NCI-H524 treated with DMSO at 0.1 percent for 48 hours (cell line): ENCODE results near the gene SMAP2.
"Not testable (repeated sequence)": the region's sequence is repeated elsewhere in the genome, so short reads cannot be mapped to it uniquely, and the experiment has no call there.

Experiments used
- DNase-seq: peaks from one replicate; lab custom pipeline; 2025; lab: John Stamatoyannopoulos, UW

Gene SMAP2

DNA sequence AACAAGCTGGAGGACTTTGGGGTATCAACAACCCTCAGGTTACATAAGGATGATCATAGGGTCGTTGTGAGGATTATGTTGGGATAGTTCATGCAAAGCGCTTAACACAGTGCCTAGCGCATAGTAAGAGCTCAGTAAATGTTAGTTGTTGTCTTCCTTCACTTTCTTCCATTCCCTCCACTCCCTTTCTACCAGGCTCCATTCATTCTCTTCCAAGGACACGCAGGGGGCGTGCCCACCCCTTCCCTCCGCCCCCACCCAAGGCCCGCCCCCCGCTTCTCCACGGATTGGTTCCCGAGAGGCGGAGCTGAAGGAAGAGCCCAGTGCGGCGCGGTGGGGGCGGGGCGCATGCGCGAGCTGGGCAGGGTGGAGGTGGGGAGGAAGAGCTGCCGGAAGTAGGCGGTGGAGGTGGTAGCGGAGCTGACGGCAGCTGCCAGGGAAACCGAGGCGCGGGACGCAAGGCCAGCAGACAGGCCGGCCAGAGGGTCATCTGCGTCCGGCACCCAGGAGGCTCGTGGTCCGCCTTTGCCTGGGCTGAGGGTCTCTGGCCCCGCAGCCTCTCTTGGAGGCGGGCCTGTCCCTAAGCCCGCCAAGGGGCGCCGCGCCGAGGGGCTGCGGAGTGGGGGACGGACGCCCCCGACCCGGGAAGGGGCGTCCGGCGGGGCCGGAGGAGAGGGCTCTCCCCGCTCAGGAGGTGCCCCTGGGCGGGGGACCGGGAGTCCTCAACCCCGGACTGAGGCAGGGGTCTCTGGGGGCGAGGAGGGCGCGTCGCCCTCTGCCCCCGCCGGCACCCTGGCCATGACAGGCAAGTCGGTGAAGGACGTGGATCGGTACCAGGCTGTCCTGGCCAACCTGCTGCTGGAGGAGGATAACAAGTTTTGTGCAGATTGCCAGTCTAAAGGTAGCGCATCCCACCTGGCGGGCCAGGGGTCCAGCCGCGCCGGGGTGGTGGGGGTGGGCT, at the start of gene SMAP2:
Gene SMAP2, plus strand, starts transcription at position 405 of the 961 bp plus-strand sequence. Its CDS starts 394 bp downstream, at position 799.
- peak; percentile 47 for DNase-seq

DNA sequence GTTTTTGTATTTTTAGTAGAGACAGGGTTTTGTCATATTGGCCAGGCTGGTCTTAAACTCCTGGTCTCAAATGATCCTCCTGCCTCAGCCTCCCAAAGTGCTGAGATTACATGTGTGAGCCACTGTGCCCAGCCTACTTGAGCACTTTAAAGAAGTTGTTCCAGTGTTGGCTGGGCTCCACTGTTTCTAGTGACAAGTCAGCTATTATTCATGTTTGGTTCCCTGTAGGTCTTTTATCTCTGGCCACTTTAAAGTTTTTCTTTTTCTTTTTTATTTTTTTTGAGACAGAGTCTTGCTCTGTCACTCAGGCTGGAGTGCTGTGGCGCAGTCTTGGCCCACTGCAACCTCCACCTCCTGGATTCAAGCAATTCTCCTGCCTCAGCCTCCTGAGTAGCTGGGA, 42.1 kb upstream of the SMAP2 start:
- not testable (repeated sequence) for DNase-seq

DNA sequence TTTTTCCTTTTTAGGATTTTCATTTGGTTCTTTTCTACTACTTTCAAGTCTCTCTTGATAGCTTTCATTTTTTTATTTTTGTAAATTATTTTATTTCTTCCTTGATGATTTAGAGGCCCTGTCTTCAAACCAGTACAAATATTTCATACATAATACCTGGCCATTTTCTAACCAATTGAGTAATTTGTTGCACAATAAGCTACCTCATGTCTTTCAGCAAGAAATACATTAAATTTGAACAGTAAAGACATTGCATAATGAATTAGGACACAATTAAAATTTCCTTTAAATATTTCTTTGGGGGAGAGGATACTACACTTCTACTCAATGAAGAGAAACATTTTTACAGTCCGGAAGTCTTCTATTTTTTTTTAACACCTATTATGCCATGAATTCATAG, 40.8 kb upstream of the SMAP2 start:
- DNase-seq: no peak

DNA sequence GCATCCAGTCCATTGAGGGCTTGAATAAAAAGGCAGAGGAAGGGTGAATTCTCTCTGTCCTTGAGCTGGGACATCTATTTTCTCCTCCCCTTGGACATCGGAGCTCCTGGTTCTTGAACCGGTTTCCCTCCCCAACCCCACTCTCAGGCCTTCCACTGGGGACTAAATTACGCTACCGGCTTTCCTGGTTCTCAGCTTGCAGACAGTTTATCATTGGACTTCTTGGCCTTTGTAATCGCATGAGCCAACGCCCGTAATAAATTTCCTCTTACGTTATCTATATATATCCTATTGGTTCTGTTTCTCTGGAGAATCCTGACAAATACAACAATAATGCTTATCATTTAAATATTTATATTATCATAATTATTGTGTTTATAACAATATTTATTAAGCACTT, 36.1 kb upstream of the SMAP2 start:
- DNase-seq: no peak

DNA sequence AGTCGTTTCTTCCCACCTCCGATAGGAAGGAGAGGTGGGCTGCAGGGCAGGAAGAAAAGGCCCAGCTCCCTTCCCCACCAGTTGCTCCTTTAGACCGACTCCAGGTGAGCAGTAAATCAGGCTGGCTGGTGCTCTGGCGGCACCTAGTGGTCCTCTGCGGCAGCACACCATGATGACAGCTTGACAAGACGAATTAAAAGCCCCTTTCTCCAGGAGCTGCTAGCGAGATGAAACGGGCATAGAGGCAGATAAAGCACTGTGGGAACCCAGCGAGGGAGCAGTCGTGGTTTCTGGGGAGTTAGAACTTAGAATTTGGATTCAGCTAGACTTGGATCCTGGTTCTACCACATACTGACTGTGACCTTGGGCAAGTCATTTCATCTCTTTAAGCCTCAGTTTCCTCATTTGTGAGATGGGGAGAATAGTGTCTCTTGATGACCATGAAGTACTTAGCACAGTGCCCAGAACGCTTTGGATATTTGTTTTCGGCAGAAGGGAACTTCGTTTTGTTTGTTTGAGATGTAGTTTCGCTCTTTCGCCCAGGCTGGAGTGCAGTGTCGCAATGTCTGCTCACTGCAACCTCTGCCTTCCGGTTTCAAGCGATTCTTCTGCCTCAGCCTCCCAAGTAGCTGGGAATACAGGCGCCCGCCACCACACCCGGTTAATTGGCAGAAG, 34.6 kb upstream of the SMAP2 start:
- peak; percentile 16 for DNase-seq

DNA sequence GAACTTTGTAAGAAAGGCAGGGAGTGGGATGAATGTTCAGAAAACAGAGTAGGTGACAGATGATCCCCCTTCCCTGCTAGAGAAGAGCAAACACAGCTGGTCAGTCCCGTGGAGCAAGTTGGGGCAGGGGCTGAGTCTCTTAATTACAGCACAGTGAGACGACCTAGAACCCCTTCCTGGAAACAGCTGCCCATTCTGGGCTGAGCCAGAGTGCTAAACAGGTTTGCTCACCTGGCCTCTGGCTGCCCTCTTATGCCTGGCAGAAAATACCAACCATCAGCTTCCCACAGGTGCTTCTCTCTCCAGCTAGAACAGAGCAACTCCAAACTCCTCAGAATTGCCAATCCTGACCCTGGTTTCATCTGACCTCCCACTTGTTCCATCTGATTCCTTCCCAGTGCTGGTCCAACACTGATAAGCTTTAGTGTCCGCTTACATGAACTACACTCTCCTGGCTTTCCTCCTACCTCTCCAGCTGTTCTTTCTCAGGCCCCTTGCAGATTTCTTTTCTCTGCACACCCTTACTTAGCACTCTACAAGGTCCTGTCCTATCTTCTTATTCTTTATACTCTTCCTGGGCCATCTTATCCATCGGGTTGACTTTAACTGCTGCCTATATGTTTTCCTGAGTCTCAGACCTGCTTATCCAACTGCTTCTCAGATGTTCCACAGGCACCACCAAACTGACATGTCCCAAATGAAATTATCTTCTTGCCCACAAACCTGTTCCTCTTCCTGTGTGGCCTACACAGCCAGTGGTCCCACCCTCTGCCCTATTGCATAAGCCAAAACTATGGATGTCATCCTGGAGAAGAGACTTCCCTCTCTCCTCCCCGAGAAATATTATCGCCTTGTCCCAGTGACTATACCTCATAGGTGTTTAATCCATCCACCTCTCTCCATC, 33.9 kb upstream of the SMAP2 start:
- DNase-seq: no peak

DNA sequence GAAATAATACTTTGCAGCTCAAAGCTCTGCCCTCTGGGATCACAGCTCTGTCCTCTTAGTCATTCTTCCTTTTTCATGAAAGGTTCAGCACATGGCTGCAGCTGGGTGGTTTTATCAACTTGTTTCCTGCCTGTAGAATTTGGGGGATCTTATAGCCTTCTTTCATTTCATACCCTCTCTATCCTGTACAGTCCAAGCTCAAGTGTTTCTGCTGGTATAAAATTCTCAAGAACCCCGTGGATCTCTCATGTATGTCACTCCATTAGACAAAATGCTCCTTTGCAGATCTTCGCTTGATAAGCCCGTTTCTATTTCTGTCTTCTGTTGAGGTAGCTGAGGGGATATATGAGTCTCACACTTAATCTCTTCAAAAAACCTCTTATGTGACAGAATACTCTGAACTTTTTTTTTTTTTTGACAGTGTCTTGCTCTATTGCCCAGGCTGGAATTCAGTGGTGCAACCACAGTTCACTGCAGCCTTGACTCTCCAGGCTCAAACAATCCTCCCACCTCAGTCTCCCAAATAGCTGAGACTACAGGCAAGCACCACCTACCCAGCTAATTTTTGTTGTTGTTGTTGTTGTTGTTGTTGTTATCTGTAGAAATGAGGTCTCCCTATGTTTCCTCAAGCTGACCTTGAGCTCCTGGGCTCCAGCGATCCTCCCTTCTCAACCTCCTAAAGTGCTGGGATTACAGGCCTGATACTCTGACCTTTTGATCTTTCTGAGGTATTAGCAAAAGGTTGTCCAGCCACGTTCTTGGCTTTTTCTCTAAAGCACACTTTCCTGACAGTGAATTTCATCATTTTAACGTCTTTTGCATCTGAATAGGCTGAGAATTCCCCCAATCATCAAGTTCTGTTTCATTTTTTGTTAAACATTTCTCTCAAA, 31.8 kb upstream of the SMAP2 start:
- no peak for DNase-seq

DNA sequence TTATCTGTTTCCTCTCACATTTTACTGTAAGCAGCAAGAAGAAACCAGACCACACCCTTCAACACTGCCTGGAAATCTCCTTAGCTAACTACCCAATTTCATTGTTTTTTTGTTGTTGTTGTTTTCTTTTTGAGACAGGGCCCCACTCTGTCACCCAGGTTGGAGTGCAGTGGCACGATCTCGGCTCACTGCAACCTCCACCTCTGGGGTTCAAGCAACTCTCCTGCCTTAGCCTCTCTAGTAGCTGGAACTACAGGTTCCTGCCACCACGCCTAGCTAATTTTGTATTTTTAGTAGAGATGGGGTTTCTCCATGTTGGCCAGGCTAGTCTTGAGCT, 31.2 kb upstream of the SMAP2 start:
- DNase-seq: not testable (repeated sequence)

DNA sequence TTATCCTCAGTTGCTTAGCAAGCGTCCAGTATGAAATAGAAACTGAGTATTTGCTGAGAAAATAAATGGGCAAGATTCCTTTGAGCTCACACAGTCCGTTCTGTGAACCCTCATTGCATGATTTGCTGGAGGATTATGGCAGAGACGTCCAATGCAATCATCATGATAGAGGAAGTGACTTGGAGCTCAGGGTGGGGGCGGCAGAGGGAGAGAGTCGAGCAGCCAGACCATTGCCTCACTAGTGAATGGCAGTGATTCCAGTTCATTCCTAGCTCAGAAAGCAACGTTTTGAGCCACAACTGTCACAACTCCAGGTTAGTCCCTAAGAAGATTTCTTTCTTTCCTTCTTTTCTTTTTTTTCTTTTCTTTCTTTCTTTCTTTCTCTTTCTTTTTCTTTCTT, 28.9 kb upstream of the SMAP2 start:
- no peak for DNase-seq

DNA sequence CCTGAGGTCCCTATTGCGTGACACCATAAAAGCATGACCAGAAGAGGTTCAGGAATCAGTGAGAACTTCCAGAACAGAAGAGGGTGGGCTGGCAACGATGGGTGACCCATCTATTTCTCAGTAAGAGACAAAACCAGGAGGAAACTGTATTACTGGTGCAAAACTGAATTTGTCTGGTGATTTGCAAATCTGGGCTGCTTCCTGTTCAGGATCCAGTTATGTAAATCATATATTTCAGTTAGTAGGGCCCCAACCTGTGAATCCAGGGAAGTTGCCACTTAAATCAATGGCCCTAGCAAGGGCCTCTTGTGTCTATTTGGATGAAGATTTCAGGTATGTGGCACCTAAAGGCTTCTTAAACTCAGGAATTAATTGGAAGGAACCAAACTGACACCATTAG, 23.1 kb upstream of the SMAP2 start:
- DNase-seq: no peak

DNA sequence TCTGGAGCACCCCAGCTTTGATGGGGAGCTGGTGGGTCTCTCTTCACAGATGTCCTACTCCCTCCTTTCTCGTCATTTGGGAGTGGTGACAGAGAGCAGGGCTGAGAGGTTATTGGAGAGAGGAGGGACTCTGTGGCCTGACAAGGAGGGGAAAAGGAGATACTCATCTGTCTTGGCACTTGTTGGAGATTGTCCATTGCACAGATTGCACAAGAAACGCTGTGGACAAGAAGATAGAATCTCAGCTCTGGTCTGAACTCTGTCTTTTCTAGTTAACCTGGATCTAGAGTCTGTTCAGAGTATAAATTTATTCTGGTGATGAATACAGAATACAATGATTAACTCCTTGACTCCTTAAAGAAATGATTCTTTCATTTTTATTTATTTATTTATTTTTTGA, 22.4 kb upstream of the SMAP2 start:
- no peak for DNase-seq

DNA sequence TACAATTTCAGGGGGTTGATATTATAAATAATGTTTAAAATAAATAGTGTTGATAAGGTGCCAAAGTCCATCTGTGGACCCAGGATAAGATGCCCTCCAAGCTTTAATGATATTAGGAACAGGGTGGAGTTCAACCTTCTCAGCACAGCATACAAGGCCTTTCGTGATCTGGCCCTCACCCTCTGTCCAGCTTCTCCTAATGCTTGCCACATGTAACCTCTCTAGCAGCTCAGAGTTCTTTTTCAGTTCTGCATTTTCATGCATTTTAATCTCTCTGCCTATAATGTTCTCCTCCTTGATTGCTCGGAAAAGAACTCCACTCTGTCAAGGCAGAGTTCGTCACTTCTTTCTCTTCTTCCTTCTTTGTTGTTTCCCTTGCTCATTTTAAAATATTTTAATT, 21.4 kb upstream of the SMAP2 start:
- DNase-seq: no peak

DNA sequence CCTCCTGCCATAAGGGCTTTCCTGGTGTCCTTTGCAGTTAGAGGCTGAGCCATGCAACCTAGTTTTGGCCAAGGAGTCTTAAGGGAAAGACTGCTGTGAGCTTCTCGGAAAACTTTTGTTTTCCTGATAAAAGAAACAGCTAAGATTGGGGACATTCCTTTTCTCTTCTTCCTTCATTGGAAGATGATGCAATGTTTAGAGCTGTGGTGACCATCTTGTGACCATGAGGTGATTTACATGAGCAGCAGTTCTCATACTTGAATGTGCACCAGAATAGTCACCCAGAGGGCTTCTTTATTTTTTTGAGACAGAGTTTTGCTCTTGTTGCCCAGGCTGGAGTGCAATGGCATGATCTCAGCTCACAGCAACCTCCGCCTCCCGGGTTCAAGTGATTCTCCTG, 20.4 kb upstream of the SMAP2 start:
- DNase-seq: no peak

DNA sequence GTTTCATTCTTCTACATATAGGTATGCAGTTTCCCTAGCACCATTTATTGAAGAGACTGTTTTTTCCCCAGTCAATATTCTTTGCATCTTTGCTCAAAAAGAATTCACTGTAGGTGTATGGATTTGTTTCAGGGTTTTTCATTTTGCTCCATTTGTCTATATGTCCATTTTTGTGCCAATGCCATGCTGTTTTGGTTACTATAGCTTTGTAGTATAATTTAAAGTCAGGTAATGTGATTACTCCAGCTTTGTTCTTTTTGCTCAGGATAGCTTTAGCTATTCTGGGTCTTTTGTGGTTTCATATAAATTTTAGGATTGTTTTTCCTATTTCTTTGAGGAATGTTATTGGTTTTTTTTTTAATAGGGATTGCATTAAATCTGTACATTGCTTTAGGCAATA, 15.9 kb upstream of the SMAP2 start:
- DNase-seq: no peak

DNA sequence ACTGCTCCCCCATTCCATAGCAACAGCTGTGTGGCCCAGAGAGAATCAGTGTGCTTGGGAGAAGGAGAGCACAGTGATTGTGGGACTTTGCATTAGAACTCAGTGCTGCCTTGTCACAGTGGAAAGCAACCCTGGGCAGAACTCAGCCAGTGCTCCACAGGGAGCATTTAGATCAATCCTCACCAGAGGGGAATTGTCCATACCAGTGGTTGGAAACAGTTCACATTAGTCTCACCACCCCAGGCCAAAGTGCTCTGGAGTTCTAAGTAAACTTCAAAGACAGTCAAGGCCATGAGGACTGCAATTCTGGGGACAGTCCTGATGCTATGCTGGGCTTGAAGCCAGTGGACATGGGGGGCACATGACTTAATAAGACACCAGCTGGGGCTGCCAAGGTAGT, 12.9 kb upstream of the SMAP2 start:
- DNase-seq: no peak

DNA sequence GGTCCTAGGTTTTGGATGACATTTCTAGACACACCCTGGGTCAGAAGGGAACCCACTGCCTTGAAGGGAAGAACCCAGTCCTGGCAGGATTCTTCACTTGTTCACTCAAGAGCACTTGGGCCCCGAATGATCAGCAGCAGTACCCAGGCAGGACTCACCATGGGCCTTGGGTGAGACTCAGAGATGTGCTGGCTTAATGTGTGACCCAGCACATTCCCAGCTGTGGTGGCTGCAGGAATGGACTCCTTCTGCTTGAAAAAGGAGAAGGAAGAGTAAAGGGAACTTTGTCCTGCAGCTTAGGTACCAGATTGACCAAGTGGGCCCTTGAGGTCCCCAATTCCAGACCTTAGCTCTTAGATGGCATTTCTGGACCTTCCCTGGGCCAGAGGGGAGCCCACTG, 12.3 kb upstream of the SMAP2 start:
- no peak for DNase-seq

DNA sequence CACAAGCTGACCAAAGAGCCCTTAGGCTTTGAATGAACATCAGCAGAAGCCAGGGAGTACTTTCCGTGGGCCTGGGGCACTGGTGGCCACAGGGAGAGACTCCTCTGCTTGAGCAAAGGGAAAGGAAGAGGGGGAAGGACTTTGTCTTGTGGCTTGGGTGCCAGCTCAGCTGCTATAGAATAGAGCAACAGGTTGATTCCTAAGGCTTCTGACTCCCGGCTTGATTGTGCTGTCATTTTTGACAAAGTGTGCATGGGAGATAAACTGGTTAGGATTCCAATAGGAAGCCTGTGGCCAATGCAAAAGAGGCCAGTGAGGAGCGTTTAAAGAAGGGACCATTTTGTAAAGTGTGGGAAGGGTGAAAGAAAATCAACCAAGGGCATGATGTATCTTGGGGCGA, 11.9 kb upstream of the SMAP2 start:
- DNase-seq: no peak

DNA sequence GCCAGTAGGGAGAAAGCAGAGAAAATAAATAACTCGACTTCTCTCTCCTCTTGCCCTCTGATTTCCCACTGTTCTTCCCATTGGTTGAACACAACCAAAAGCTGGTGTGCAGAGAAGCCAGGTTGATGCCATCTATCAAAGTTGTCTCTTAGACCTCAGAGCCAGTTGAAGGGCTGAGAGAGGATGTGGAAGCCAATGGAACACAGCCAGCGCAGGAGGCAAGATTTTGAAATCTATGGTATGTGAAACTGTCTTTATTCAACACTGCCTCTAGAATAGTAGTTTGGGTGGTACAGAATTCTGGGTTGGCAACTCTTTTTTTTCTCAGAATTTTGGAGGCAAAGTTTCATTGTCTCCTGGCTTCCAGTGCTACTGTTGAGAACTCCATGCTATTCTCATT, 11.3 kb upstream of the SMAP2 start:
- DNase-seq: no peak

DNA sequence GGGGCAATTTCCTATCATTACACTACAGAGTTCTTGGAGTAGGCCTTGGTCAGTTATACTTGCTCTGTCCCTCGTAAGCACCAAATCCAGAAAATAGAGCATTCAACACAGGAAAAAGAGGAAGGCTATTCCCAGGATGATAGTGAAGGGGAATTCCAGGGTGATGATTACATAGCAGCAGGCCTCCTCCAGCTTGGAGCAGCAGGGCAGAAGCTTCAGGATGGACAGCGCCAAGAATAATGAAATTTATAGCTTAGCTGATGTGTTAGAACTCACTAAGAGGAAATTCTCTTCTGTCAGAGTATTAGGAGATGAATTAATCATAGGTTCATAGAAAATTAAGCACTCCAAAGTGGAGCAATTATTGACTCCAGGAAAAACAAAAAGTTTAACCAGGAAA, 10.8 kb upstream of the SMAP2 start:
- no peak for DNase-seq

DNA sequence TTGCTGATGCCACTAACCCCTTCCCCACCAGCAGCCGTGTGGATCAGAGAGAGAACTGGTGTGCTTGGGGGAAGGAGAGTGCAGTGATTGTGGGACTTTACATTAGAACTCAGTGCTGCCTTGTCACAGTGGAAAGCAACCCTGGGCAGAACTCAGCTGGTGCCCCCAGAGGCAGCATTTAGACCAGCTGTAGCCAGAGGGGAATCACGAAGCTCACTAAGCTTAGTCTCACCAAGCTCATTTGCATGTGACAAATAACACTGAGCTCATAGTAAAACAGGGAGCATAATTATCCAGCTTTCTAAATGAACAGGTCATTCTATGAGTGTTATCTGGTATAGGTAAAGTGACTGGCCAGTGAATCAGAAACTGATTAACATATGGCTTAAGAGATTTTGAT, 9.8 kb upstream of the SMAP2 start:
- DNase-seq: no peak

DNA sequence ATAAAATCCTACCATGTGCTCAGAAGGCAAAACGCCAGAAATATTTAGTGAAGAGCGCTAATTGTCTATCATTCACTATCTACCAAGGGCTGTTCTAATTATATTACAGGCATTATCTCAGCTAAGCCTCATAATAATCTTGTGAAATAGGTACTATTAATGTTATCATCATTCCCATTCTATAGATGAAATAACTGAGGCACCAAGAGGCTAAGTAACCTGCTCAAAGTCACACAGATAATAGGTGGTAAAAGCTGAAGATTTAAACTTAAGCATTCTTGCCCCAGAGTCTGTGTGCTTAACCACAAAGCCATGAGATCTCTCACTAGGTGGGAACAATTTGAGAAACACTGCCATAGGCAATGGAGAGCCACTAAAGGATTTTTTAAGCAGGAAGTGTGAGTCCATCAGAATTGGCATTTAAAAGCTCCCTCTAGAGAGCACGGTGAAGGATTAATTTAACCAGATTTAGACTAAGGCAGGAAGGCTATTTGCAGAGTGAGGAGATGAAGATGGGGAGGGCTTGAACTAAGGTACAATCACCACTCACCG, 1.7 kb upstream of the SMAP2 start:
- no peak for DNase-seq
